HG03066 (cell line): ENCODE measurements around the gene XRN1.
"Not testable (repeated sequence)": the region's sequence is repeated elsewhere in the genome, so short reads cannot be mapped to it uniquely, and the experiment has no call there.

Experiments
- ATAC-seq: cut with Tn5 transposase; IDR thresholded peaks from one replicate; pipeline ENCODE4 v1.9.1; 2021; ENCODE audit warnings: low read depth; ENCODE audit not compliant: unreplicated experiment

Gene XRN1

DNA sequence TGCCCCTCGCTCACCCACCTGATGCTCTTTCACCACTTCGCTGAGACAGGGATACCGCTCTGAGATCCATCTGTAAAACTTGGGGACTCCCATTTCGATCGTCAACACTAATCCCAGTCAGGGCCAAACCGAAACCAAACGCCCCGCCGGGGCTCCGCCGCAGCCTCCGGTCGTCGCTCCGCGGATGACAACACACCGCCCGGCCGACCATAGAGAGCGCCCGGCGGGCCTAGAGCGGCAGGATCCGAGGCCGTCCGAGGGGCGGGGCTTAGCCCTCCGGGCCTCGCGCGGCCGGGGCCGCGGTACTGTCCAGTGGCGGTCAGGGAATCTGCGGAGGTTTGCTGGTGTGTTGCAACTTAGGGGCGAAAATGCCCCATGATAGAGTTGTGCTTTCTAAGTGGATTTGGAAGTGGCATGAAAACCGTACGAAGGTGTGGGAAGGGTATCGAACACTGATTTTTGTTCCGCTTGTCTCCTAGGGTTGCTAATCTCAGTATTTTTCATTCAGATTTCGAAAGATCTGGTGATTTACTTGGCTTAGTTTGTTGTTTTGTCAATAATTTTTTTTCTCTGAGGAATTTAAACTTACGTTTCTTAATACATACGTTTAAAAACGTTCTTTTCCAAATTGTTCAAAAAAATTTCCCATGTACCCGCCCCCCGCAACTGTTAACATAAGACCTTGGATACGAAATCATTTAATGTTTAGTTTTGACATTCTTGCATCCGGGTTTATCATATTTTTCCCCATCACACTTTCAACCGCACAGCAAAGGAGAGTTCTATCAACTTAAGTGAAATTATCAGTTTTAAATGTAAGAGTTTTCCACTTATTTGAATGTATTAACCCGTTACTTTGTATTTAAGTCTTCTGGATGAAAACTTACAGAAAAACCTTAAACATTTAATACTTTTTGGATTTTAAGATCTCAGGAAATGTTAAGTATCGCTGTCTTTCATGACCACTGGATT is at the start of gene XRN1:
Gene XRN1 (minus strand): TSS at position 186 of the 972 bp plus-strand sequence. CDS start 93 bp downstream, at position 93.
- ATAC-seq = peak; percentile 79

DNA sequence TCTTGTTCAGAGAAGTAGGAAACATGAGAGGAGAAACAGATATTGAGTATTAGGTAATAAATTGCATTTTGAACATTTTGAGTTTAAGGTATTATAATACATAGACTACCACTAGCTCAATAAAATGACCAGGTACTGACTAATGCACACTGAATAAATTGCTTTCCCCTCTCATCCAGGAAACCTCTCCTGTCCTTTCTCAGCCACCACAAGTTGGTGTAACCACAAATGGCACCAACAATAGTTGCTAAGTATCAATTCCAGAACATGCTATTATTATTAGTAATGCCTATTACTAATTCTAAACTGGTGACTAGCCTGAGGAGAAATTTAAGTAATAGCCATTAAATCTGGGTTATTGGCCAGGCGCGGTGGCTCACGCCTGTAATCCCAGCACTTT is 47.3 kb upstream of the XRN1 start:
- ATAC-seq = no peak

GRCh38 chr3:142492184-142492583 is 44.3 kb upstream of the XRN1 start:
- no peak for ATAC-seq

GRCh38 chr3:142489572-142490323 is 41.9 kb upstream of the XRN1 start:
- no peak for ATAC-seq

DNA sequence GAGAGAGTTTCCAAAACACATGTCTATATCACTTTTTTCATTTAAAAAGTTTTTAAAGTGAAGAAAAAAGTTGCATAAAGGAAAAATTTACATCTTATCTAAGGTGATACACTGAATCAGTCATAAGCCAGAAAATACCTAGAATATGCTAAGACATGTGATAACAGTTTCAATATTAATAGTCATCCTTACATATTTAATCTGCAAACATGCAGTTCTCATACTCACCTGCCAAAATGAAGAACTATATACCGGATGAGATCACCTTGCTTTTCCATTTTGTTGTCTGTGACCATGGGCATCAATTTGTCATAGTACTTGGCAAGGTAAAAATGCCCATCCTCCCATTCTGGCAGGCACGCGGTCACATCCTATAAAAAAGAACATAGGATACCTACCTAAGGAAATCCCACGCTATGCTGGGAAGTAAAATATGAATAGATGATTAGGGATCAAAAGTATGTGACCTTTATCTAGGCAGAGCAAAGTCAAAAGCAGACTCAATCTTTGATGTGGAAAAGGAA is 37.1 kb upstream of the XRN1 start:
- ATAC-seq = no peak

DNA sequence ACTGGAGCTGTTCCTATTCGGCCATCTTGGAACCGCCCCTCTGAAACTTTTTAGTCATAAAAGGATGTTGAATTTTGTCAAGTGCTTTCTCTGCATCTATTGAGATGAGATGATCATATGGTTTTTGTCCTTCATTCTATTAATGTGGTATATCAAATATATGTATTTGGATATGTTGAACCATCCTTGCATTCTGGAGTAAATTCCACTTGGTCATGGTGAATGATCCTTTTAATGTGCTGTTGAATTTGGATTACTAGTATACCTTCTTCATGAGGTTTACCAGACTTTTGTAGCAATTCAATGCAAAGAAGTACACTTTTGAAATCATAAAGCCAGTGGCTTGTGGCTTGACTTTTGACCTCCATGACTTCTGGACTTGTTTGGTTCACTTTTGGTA is 33.4 kb upstream of the XRN1 start:
- no peak for ATAC-seq

DNA sequence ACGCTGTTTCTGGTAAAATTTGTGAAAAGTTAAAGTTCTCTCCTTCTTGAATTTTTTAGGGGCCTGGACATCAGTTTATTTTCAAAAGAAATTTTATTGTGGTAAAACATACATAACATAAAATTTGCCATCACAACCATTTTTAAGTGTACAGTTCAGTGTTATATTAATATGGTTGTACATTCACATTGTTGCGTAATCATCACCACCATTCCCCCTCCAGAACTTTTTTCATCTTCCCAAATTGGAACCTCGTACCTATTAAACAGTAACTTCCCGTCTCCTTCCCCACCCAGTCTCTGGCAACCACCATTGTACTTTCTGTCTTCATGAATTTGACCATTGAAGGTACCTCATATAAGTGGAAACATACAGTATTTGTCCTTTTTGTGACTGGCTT is 23.0 kb upstream of the XRN1 start:
- no peak for ATAC-seq

DNA sequence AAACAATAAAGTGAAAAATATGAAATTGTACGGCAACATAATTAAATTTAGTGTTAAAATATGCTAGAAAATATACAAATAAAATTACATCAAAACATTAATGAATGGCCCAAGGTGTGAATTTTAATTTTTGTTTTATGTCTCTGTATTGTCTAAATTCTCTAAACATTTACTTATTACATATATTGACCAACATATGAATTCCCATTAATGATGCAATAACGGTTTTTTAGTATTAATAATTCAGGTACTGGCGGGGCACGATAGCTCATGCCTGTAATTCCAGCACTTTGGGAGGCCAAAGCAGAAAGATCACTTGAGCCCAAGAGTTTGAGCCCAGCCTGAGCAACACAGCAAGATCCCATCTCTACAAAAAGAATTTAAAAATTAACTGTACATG is 20.6 kb upstream of the XRN1 start:
- no peak for ATAC-seq

DNA sequence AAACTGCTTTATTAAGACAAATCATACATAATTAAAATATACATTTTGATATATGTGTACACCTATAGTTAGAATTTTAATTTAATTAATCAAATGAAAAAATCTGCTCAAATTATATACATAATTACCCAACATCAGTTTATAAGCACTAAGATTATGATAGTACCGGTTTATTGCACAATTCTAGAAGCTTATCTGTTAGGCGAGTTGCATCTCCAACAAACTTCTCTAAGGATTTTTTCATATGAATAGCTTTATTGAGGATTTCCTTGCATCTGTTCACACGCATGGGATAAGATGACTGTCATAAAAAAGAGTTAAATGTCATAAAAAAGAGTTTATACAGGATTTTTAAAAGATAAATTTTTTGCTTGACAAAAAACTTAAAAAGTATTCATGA is 19.9 kb upstream of the XRN1 start:
- no peak for ATAC-seq

GRCh38 chr3:142460689-142461088 is 12.9 kb upstream of the XRN1 start:
- no peak for ATAC-seq

DNA sequence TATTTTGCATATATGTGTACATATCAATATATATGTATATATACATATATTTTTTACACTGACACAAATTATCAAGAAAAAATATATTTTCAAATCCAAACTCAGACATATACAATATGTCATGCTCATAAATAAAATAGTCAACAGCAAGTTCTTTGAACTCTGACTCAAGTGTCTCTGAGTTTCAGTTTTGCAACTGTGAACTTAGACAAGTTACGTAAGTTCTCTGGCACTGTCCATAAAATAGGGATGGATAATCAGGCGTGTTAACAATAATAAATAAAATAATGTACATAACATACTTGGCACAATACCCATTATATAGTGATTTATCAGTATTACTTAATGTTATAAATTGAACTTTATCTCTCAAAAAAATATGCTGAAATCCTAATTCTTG is 12.1 kb upstream of the XRN1 start:
- ATAC-seq = no peak

DNA sequence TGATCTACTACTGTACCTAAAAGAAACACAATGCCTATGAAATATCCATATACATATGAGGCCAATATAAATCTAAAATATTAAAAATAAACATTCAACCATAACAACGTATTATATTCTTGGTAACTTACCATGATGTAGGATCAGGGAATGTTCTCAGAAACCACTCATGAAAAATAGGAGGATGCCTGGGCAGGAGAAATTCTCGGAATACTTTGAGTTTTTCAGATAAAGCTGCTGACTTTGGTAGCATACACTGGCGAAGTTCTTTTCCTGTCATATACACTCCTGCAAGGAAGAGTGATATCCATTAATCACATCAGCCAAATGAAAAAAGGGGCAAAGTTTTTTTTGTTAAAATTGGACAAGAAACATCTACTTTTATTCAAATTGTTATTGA is 11.3 kb upstream of the XRN1 start:
- no peak for ATAC-seq

GRCh38 chr3:142450881-142451280 is 3.0 kb upstream of the XRN1 start:
- no peak for ATAC-seq

DNA sequence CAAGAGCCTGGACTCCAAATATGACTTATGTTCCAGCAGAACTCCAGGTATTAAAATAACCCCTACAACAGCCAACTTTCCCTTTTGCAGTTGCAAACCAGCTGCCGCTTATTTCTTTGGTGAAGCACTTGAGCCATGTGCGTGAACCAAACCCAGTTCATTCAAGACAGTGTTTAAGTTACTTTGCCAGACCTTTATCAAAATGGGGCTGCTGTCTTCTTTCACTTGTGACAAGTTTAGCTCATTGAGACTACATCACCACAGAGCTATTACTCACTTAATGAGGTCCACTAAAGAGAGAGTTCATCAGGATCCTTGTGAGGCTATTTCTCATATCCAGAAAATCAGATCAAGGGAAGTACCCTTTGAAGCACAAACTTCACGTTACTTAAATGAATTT is 2.4 kb upstream of the XRN1 start:
- no peak for ATAC-seq

DNA sequence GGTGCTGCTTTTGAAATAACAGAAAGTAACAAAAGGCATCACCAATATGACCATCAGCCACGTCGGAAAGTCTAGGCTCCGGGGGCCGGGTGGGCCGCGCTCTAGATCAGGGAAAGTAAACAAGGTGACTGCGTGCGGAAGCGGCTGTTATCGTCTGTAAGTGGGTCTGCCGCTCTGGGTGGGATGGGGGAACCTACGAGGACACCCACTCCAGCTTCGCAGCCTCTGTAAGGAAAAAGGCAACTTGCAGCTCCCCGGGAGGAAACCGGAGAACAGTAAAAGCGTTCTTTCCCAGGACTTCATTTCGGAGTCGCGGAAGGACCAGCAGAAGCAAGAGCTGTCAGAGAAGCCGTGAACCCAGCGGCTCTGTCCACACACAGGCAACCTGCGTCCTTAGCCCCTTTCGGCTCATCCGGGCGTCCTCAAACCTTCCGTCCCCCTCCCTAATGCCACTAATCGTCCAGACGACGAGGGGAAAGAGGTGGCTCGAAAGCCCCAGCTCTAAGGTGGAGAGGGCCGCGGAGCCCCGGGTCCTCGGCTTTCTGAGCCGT is 461 bp downstream of the XRN1 start:
- ATAC-seq = peak; percentile 31

DNA sequence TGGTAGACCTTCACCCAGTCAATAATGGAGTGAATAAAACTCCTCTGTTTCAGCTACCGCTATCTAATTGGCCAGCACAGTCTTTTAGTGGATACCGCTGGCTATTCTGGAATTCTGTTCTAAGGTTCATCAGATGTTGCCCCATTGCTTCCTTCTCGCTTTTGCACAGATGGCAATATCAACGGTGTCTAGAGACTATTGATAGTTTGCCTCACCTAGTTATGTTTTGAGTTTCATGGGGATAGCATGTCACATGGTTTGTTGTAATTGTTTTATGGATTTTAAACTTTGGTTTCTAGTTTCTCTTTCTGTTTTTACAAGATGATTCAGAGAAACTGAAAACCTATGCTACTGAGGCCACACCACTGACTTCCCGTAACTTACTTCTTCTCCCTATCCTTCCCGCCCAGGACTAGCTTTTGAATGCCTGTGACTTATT is 2.0 kb downstream of the XRN1 start:
- ATAC-seq = peak; percentile 51

GRCh38 chr3:142444343-142444742 is 3.5 kb downstream of the XRN1 start:
- ATAC-seq = no peak

DNA sequence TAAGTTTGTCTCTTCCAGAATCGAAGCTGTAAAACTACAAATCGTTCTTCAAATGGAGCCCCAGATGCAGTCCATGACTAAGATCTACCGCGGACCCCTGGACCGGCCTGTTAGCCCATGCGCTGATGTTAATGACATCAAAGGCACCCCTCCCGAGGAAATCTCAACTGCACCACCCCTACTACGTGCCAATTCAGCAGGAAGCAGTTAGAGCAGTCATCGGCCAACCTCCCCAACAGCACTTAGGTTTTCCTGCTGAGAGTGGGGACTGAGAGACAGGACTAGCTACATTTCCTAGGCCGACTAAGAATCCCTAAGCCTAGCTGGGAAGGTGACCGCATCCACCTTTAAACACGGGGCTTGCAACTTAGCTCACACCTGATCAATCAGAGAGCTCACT is 4.8 kb downstream of the XRN1 start:
- not testable (repeated sequence) for ATAC-seq

GRCh38 chr3:142439499-142440220 is 8.2 kb downstream of the XRN1 start:
- ATAC-seq = not testable (repeated sequence)

DNA sequence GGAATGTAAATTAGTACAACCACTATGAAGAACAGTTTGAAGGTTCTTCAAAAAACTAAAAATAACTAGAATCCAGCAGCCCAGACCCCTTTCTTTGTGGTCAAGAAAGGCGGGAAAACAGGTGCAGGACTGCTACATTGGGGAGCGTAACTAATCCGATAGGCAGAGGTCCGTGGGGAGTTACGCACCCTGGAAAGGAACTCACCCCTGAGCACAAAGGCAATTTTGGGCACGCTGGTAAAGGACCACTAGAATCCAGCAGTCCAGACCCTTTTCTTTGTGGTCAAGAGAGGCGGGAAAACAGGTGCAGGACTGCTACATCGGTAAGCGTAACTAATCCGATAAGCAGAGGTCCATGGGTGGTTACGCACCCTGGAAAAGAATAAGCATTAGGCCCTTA is 9.7 kb downstream of the XRN1 start:
- ATAC-seq = not testable (repeated sequence)
